GM23338 (cell line): ENCODE data around the gene SDHAF4. TPM values are rescaled to one million over a fixed set of nuclear protein-coding genes. Genes with fewer than 3 reads are reported as not detected.
A peak's percentile ranks its signal among the peaks of the same experiment; 100 is the strongest.

ENCODE experiments used
- ATAC-seq: fragments of 200-7000 bp; cut with Tn5 transposase; 3 replicates; pipeline ENCODE4 v1.9.1; 2020
- DNase-seq: peaks from one replicate; pipeline ENCODE4 v3.0.0-alpha.2; 2015; ENCODE audit warnings: low spot score
- H2AFZ ChIP-seq: fragments of 200-600 bp; sonication (generic); 2 replicates; pipeline ENCODE4 v1.8.0; 2016; ENCODE audit warnings: antibody characterized with exemption, mild to moderate bottlenecking, moderate library complexity
- H3F3A ChIP-seq: fragments of 200-600 bp; sonication (generic); replicated peaks from 2 replicates; pipeline ENCODE4 v1.8.0; 2017; ENCODE audit warnings: antibody characterized with exemption, mixed run types, low read depth
- H3K27ac ChIP-seq: fragments of 200-600 bp; sonication (generic); 2 replicates; pipeline ENCODE4 v1.6.1; 2016; ENCODE audit warnings: low read depth
- H3K27me3 ChIP-seq: fragments of 200-600 bp; sonication (generic); 2 replicates; pipeline ENCODE4 v1.8.0; 2016; ENCODE audit warnings: mild to moderate bottlenecking, mixed run types, moderate library complexity; ENCODE audit not compliant: insufficient read depth
- H3K36me3 ChIP-seq: fragments of 200-600 bp; sonication (generic); 2 replicates; pipeline ENCODE4 v1.8.0; 2016; ENCODE audit warnings: mild to moderate bottlenecking; ENCODE audit not compliant: insufficient read depth
- H3K4me1 ChIP-seq: fragments of 200-600 bp; sonication (generic); 2 replicates; pipeline ENCODE4 v1.8.0; 2016; ENCODE audit warnings: mild to moderate bottlenecking, moderate library complexity; ENCODE audit not compliant: insufficient read depth
- H3K4me2 ChIP-seq: fragments of 200-600 bp; sonication (generic); 2 replicates; pipeline ENCODE4 v1.7.1; 2017; ENCODE audit warnings: mixed run types
- H3K4me3 ChIP-seq: fragments of 200-600 bp; sonication (generic); 2 replicates; pipeline ENCODE4 v1.6.1; 2016; ENCODE audit warnings: mixed run types
- H3K79me2 ChIP-seq: fragments of 200-600 bp; sonication (generic); replicated peaks from 2 replicates; pipeline ENCODE4 v1.8.0; 2017; ENCODE audit warnings: mild to moderate bottlenecking; ENCODE audit not compliant: insufficient read depth
- H3K9me2 ChIP-seq: fragments of 200-600 bp; sonication (generic); 2 replicates; pipeline ENCODE4 v1.8.0; 2017; ENCODE audit not compliant: insufficient read depth
- H4K20me1 ChIP-seq: fragments of 200-600 bp; sonication (generic); replicated peaks from 2 replicates; pipeline ENCODE4 v1.8.0; 2017; ENCODE audit warnings: mild to moderate bottlenecking; ENCODE audit not compliant: insufficient read depth
- H3K27ac Mint-ChIP-seq: 2 replicates; pipeline ENCODE4 v1.8.0; 2020; ENCODE audit warnings: inconsistent platforms, mild to moderate bottlenecking, moderate library complexity, mixed read lengths
- H3K27me3 Mint-ChIP-seq: 3 replicates; pipeline ENCODE4 v1.8.0; 2022; ENCODE audit warnings: low read depth, mild to moderate bottlenecking, moderate library complexity, mixed read lengths, inconsistent platforms; ENCODE audit not compliant: insufficient read depth, poor library complexity
- H3K36me3 Mint-ChIP-seq: 3 replicates; pipeline ENCODE4 v1.8.0; 2021; ENCODE audit warnings: low read depth, mild to moderate bottlenecking, inconsistent platforms, moderate library complexity, mixed read lengths
- H3K4me1 Mint-ChIP-seq: 3 replicates; pipeline ENCODE4 v1.8.0; 2020; ENCODE audit warnings: mild to moderate bottlenecking, inconsistent platforms, mixed read lengths
- H3K4me3 Mint-ChIP-seq: 3 replicates; pipeline ENCODE4 v1.8.0; 2021; ENCODE audit warnings: moderate library complexity, mild to moderate bottlenecking, inconsistent platforms, mixed read lengths
- H3K9me3 Mint-ChIP-seq: 3 replicates; pipeline ENCODE4 v1.8.0; 2020; ENCODE audit warnings: moderate library complexity, mild to moderate bottlenecking, inconsistent platforms, mixed read lengths
- CREB1 ChIP-seq: fragments of 250-450 bp; sonication (Bioruptor Pico); IDR thresholded peaks from 2 replicates; pipeline ENCODE4 v1.5.0; 2020; ENCODE audit warnings: low read depth, mild to moderate bottlenecking, moderate library complexity
- POLR2AphosphoS5 ChIP-seq: IDR thresholded peaks from 2 replicates; pipeline ENCODE4 v1.6.1; 2016; ENCODE audit warnings: antibody characterized with exemption, low read depth
- ZNF114 ChIP-seq: fragments of 250-450 bp; sonication (Bioruptor Pico); IDR thresholded peaks from 2 replicates; pipeline ENCODE4 v1.5.0; 2020; ENCODE audit warnings: mild to moderate bottlenecking, moderate library complexity
- long read RNA-seq: library from polyadenylated mRNA; unstranded; transcript quantifications from one replicate; pipeline ENCODE4 v2.0.0, GENCODE V29; 2020; ENCODE audit not compliant: unreplicated experiment
- polyA plus RNA-seq: library from polyadenylated mRNA; unstranded; fragments of >200 nt; fragmentation: Nextera tagmentation; extraction: Ambion mirVana; gene quantifications from 2 replicates; pipeline ENCODE4 v1.2.1, GENCODE V29; 2016
- total RNA-seq: library from RNA; depleted of rRNA; stranded (reverse); fragments of >200 nt; shearing (Covaris generic); gene quantifications from 2 replicates; pipeline ENCODE4 v1.2.3, GENCODE V29; 2014; rRNA removed
- TF ChIP-seq, protein P1 (sequence below): IDR thresholded peaks from 2 replicates; pipeline ENCODE4 v1.6.1; 2016; ENCODE audit warnings: antibody characterized with exemption
- TF ChIP-seq, protein P2 (sequence below): fragments of 250-450 bp; sonication (Bioruptor Pico); IDR thresholded peaks from 2 replicates; pipeline ENCODE4 v1.5.0; 2020; ENCODE audit warnings: mild to moderate bottlenecking, moderate library complexity

SDHAF4 gene
- total RNA-seq (12.2 and 15.2 TPM in 2 replicates), polyA plus RNA-seq (29.7 and 30.4 TPM in 2 replicates)
- long read RNA-seq, partial matches to known transcripts, result 0 of 6 reads
- long read RNA-seq, other reads (novel, unspliced or antisense), result 2 of 6 reads

DNA sequence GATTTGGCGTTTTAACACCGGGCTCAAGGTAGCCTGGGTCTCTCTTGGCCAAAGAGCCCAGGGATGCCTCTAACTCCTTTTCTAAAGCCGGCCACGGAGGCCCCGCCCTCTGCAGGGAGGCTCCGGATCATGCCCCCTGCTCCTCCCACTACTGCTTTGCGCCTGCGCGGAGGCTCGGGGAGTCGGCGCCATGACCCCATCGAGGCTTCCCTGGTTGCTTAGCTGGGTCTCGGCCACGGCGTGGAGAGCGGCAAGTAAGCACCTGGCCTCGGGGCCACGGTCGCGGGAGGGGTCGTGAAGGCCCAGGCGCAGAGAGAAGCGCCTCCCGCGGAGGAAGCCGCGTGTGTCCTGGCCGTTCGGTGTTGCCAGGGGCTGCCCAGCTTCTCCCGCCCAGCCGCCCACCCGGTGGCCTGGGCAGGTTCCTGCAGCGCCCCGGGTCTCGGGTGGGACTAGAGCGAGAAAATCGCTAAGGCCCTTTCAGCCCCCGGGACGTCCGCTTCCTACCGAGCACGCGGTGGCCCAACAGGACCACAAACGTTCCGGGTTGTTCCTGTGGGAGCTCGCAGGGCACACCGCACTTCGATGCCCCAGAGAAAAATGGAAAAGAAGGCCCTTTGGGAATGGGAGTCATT, at the start of gene SDHAF4:
SDHAF4 (plus strand) TSS at position 180 of the 632 bp plus-strand sequence; CDS start at position 191, 11 bp downstream.
- H3K4me1 ChIP-seq, result peaks cover 8% of the 10 kb centered on the region; the same call in 1 of the 2 replicates
- H3K27ac ChIP-seq, result no peak within 1 kb of the TSS
- peak within 1 kb of the TSS; percentile 80 for H3K4me2 ChIP-seq
- Mint-ChIP-seq H3K4me1 (peaks cover 17% of the 10 kb centered on the region; the same call in 2 of the 3 replicates), H3K9me3 (no peaks in the 10 kb centered on the region; the same call in 1 of the 3 replicates), H3K4me3 (peak within 1 kb of the TSS; percentile 87), H3K27me3 (peaks cover 6% of the 10 kb centered on the region), H3K36me3 (peaks cover 28% of the 10 kb centered on the region), H3K27ac (peak within 1 kb of the TSS; percentile 62; the same call in 1 of the 2 replicates)
- ATAC-seq (peak; percentile 98), DNase-seq (peak; percentile 97)
- no peaks in the 10 kb centered on the region for H3F3A ChIP-seq
- H3K9me2 ChIP-seq, result no peaks in the 10 kb centered on the region
- H2AFZ ChIP-seq, result peak within 1 kb of the TSS; percentile 98
- TF ChIP-seq POLR2AphosphoS5 (peak; percentile 99), CREB1 (no peak), ZNF114 (CRISPR knock-in tag) (no peak)
- TF ChIP-seq, protein P1, sequence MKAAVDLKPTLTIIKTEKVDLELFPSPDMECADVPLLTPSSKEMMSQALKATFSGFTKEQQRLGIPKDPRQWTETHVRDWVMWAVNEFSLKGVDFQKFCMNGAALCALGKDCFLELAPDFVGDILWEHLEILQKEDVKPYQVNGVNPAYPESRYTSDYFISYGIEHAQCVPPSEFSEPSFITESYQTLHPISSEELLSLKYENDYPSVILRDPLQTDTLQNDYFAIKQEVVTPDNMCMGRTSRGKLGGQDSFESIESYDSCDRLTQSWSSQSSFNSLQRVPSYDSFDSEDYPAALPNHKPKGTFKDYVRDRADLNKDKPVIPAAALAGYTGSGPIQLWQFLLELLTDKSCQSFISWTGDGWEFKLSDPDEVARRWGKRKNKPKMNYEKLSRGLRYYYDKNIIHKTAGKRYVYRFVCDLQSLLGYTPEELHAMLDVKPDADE, result no peak; the same call in 1 of the 2 replicates
- TF ChIP-seq, protein P2, sequence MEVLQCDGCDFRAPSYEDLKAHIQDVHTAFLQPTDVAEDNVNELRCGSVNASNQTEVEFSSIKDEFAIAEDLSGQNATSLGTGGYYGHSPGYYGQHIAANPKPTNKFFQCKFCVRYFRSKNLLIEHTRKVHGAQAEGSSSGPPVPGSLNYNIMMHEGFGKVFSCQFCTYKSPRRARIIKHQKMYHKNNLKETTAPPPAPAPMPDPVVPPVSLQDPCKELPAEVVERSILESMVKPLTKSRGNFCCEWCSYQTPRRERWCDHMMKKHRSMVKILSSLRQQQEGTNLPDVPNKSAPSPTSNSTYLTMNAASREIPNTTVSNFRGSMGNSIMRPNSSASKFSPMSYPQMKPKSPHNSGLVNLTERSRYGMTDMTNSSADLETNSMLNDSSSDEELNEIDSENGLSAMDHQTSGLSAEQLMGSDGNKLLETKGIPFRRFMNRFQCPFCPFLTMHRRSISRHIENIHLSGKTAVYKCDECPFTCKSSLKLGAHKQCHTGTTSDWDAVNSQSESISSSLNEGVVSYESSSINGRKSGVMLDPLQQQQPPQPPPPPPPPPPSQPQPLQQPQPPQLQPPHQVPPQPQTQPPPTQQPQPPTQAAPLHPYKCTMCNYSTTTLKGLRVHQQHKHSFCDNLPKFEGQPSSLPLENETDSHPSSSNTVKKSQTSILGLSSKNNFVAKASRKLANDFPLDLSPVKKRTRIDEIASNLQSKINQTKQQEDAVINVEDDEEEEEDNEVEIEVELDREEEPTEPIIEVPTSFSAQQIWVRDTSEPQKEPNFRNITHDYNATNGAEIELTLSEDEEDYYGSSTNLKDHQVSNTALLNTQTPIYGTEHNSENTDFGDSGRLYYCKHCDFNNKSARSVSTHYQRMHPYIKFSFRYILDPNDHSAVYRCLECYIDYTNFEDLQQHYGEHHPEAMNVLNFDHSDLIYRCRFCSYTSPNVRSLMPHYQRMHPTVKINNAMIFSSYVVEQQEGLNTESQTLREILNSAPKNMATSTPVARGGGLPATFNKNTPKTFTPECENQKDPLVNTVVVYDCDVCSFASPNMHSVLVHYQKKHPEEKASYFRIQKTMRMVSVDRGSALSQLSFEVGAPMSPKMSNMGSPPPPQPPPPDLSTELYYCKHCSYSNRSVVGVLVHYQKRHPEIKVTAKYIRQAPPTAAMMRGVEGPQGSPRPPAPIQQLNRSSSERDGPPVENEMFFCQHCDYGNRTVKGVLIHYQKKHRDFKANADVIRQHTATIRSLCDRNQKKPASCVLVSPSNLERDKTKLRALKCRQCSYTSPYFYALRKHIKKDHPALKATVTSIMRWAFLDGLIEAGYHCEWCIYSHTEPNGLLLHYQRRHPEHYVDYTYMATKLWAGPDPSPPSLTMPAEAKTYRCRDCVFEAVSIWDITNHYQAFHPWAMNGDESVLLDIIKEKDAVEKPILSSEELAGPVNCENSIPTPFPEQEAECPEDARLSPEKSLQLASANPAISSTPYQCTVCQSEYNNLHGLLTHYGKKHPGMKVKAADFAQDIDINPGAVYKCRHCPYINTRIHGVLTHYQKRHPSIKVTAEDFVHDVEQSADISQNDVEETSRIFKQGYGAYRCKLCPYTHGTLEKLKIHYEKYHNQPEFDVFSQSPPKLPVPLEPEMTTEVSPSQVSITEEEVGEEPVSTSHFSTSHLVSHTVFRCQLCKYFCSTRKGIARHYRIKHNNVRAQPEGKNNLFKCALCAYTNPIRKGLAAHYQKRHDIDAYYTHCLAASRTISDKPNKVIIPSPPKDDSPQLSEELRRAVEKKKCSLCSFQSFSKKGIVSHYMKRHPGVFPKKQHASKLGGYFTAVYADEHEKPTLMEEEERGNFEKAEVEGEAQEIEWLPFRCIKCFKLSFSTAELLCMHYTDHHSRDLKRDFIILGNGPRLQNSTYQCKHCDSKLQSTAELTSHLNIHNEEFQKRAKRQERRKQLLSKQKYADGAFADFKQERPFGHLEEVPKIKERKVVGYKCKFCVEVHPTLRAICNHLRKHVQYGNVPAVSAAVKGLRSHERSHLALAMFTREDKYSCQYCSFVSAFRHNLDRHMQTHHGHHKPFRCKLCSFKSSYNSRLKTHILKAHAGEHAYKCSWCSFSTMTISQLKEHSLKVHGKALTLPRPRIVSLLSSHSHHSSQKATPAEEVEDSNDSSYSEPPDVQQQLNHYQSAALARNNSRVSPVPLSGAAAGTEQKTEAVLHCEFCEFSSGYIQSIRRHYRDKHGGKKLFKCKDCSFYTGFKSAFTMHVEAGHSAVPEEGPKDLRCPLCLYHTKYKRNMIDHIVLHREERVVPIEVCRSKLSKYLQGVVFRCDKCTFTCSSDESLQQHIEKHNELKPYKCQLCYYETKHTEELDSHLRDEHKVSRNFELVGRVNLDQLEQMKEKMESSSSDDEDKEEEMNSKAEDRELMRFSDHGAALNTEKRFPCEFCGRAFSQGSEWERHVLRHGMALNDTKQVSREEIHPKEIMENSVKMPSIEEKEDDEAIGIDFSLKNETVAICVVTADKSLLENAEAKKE, result no peak
- peaks cover 9% of the 10 kb centered on the region; the same call in 1 of the 2 replicates for H3K79me2 ChIP-seq
- H3K4me3 ChIP-seq, result peak within 1 kb of the TSS; percentile 86
- no peaks in the 10 kb centered on the region for H3K36me3 ChIP-seq
- H3K27me3 ChIP-seq, result no peaks in the 10 kb centered on the region
- H4K20me1 ChIP-seq, result no peaks in the 10 kb centered on the region
